RKO (cell line): ENCODE measurements around the gene GRK5.
"Not testable (repeated sequence)": the region's sequence is repeated elsewhere in the genome, so short reads cannot be mapped to it uniquely, and the experiment has no call there.

ENCODE experiments used
- DNase-seq: peaks from one replicate; pipeline ENCODE4 v3.0.0-alpha.2; 2016; ENCODE audit warnings: low spot score

The GRK5 gene

GRCh38 chr10:119222537-119222936 is 15.2 kb downstream of the GRK5 start:
- DNase-seq, result no peak

- DNase-seq, result no peak
These were observed 15.6 kb downstream of the GRK5 start for GRCh38 chr10:119222966-119223386.

GRCh38 chr10:119225083-119225658 is 17.8 kb downstream of the GRK5 start:
- no peak for DNase-seq

- DNase-seq, result no peak
These were observed 20.5 kb downstream of the GRK5 start for GRCh38 chr10:119227825-119228224.

GRCh38 chr10:119231654-119232053 is 24.3 kb downstream of the GRK5 start:
- DNase-seq, result no peak

- DNase-seq, result not testable (repeated sequence)
These were observed 25.1 kb downstream of the GRK5 start for GRCh38 chr10:119232439-119232838.

- DNase-seq, result no peak
These were observed 25.9 kb downstream of the GRK5 start for GRCh38 chr10:119233123-119233820.

GRCh38 chr10:119233821-119234220 is 26.4 kb downstream of the GRK5 start:
- no peak for DNase-seq

- DNase-seq, result no peak
These were observed 28.0 kb downstream of the GRK5 start for GRCh38 chr10:119235356-119235755.

- no peak for DNase-seq
These were observed 30.5 kb downstream of the GRK5 start for GRCh38 chr10:119237722-119238436.

GRCh38 chr10:119238577-119238976 is 31.2 kb downstream of the GRK5 start:
- no peak for DNase-seq

- DNase-seq, result not testable (repeated sequence)
These were observed 31.6 kb downstream of the GRK5 start for GRCh38 chr10:119239015-119239414.

- DNase-seq, result not testable (repeated sequence)
These were observed 32.3 kb downstream of the GRK5 start for GRCh38 chr10:119239630-119240029.

GRCh38 chr10:119241066-119241465 is 33.7 kb downstream of the GRK5 start:
- DNase-seq, result no peak

- no peak for DNase-seq
These were observed 34.8 kb downstream of the GRK5 start for GRCh38 chr10:119242186-119242585.

GRCh38 chr10:119243488-119243887 is 36.1 kb downstream of the GRK5 start:
- DNase-seq, result no peak

GRCh38 chr10:119243967-119244366 is 36.6 kb downstream of the GRK5 start:
- DNase-seq, result no peak

- no peak for DNase-seq
These were observed 37.9 kb downstream of the GRK5 start for GRCh38 chr10:119245272-119245671.

GRCh38 chr10:119246862-119247549 is 39.6 kb downstream of the GRK5 start:
- no peak for DNase-seq

- DNase-seq, result no peak
These were observed 40.2 kb downstream of the GRK5 start for GRCh38 chr10:119247550-119247894.

GRCh38 chr10:119248184-119248583 is 40.8 kb downstream of the GRK5 start:
- no peak for DNase-seq

- no peak for DNase-seq
These were observed 41.3 kb downstream of the GRK5 start for GRCh38 chr10:119248681-119249080.
